IMR-90 (cell line): ENCODE results near the gene LGALS4. TPM values are rescaled to one million over a fixed set of nuclear protein-coding genes. Genes with fewer than 3 reads are reported as not detected.

Source experiments
- ATAC-seq: fragments of 200-7000 bp; cut with Tn5 transposase; 2 replicates; pipeline ENCODE4 v1.9.1; 2020; ENCODE audit warnings: low read depth, mild to moderate bottlenecking, moderate library complexity
- BruUV-seq: library from RNA; stranded (reverse); fragments of 400-500 nt; replicated peaks from 2 replicates; lab custom pipeline; 2021; lab: Mats Ljungman, UMichigan
- CTCF ChIA-PET: fragments of 300-600 bp; formaldehyde crosslinking; extraction: SDS; loops from one replicate; lab custom pipeline; 2021; ENCODE audit warnings: antibody characterized with exemption; lab: Yijun Ruan, JAX
- POLR2A ChIA-PET: fragments of 300-600 bp; sonication (Branson Sonifier 250); formaldehyde crosslinking; loops from one replicate; lab custom pipeline; 2022; ENCODE audit warnings: antibody characterized with exemption; ENCODE audit not compliant: unreplicated experiment; lab: Charles Lee
- DNase-seq: peaks from one replicate; pipeline ENCODE4 v3.0.0; 2013
- H2AFZ ChIP-seq: replicated peaks from 2 replicates; pipeline ENCODE3; 2013; ENCODE audit warnings: low read length, mild to moderate bottlenecking; ENCODE audit not compliant: poor library complexity
- H2AK5ac ChIP-seq: 2 replicates; pipeline ENCODE4 v1.6.1; 2013; ENCODE audit warnings: low read depth, low read length, inconsistent platforms
- H2AK9ac ChIP-seq: replicated peaks from 2 replicates; pipeline ENCODE3; 2013; ENCODE audit warnings: mild to moderate bottlenecking, low read depth, low read length, moderate library complexity; ENCODE audit not compliant: poor library complexity
- H2BK120ac ChIP-seq: 2 replicates; pipeline ENCODE4 v1.6.1; 2013; ENCODE audit warnings: low read depth, low read length, inconsistent platforms
- H2BK15ac ChIP-seq: 3 replicates; pipeline ENCODE4 v1.6.1; 2013; ENCODE audit warnings: low read depth, low read length, inconsistent platforms
- H2BK20ac ChIP-seq: 2 replicates; pipeline ENCODE4 v1.6.1; 2013; ENCODE audit warnings: low read depth, mild to moderate bottlenecking, inconsistent platforms, low read length, moderate library complexity
- H2BK5ac ChIP-seq: 2 replicates; pipeline ENCODE4 v1.6.1; 2013; ENCODE audit warnings: mild to moderate bottlenecking, low read depth, low read length, inconsistent platforms; ENCODE audit not compliant: poor library complexity, severe bottlenecking
- H3K14ac ChIP-seq: replicated peaks from 2 replicates; pipeline ENCODE4 v1.6.1; 2013; ENCODE audit warnings: low read depth, low read length, inconsistent platforms
- H3K18ac ChIP-seq: 2 replicates; pipeline ENCODE4 v1.6.1; 2013; ENCODE audit warnings: low read depth, low read length, control low read depth
- H3K23ac ChIP-seq: 2 replicates; pipeline ENCODE4 v1.6.1; 2013; ENCODE audit warnings: low read depth, low read length, inconsistent platforms
- H3K27ac ChIP-seq: 2 replicates; pipeline ENCODE4 v1.5.1; 2013; ENCODE audit warnings: mild to moderate bottlenecking, control low read depth, low read length; ENCODE audit not compliant: insufficient read depth
- H3K27me3 ChIP-seq: 2 replicates; pipeline ENCODE4 v1.6.1; 2013; ENCODE audit warnings: low read length; ENCODE audit not compliant: control insufficient read depth, insufficient read depth
- H3K36me3 ChIP-seq: 2 replicates; pipeline ENCODE4 v1.6.1; 2013; ENCODE audit warnings: low read length, mixed read lengths; ENCODE audit not compliant: control insufficient read depth, insufficient read depth
- H3K4ac ChIP-seq: 2 replicates; pipeline ENCODE4 v1.6.1; 2013; ENCODE audit warnings: low read depth, low read length, inconsistent platforms
- H3K4me1 ChIP-seq: 2 replicates; pipeline ENCODE4 v1.6.1; 2013; ENCODE audit warnings: low read length, mixed read lengths; ENCODE audit not compliant: control insufficient read depth, insufficient read depth
- H3K4me2 ChIP-seq: 2 replicates; pipeline ENCODE4 v1.6.1; 2013; ENCODE audit warnings: low read depth, mild to moderate bottlenecking, control low read depth, low read length, moderate library complexity
- H3K4me3 ChIP-seq: 2 replicates; pipeline ENCODE4 v1.5.1; 2013; ENCODE audit warnings: low read depth, mild to moderate bottlenecking, control low read depth, low read length, moderate library complexity; ENCODE audit not compliant: insufficient read depth
- H3K56ac ChIP-seq: 2 replicates; pipeline ENCODE4 v1.6.1; 2013; ENCODE audit warnings: low read length, inconsistent platforms; ENCODE audit not compliant: insufficient read depth; ENCODE audit errors: extremely low read depth
- H3K79me1 ChIP-seq, 2 experiments: 2 replicates each; pipeline ENCODE4 v1.6.1; 2013; ENCODE audit warnings: low read length in 2 of 2, inconsistent platforms in 1 of 2, low read depth in 1 of 2
- H3K9ac ChIP-seq: 2 replicates; pipeline ENCODE4 v1.6.1; 2013; ENCODE audit warnings: low read depth, low read length, control low read depth
- H3K9me1 ChIP-seq: 2 replicates; pipeline ENCODE4 v1.6.1; 2013; ENCODE audit warnings: low read length, inconsistent platforms; ENCODE audit not compliant: insufficient read depth
- H3K9me3 ChIP-seq: 2 replicates; pipeline ENCODE4 v1.6.1; 2013; ENCODE audit warnings: low read length; ENCODE audit not compliant: control insufficient read depth, insufficient read depth
- H4K20me1 ChIP-seq: 2 replicates; pipeline ENCODE4 v1.6.1; 2013; ENCODE audit warnings: low read length, inconsistent platforms; ENCODE audit not compliant: insufficient read depth
- H4K5ac ChIP-seq: 2 replicates; pipeline ENCODE4 v1.6.1; 2013; ENCODE audit warnings: mild to moderate bottlenecking, low read depth, low read length, control low read depth
- H4K8ac ChIP-seq, 2 experiments: 2 replicates each; pipeline ENCODE4 v1.6.1; 2013; ENCODE audit warnings: low read depth in 2 of 2, low read length in 2 of 2, control low read depth in 1 of 2, inconsistent platforms in 1 of 2
- H4K91ac ChIP-seq: 2 replicates; pipeline ENCODE4 v1.6.1; 2013; ENCODE audit warnings: low read depth, low read length, inconsistent platforms; ENCODE audit not compliant: insufficient read depth
- BHLHE40 ChIP-seq: fragments of 150-350 bp; IDR thresholded peaks from 2 replicates; pipeline ENCODE4 v1.6.1; 2016; ENCODE audit warnings: mild to moderate bottlenecking, low read depth, low read length
- CEBPB ChIP-seq: IDR thresholded peaks from 2 replicates; pipeline ENCODE4 v1.6.1; 2012; ENCODE audit warnings: low read depth, low read length, improper control_type of control experiment
- CHD1 ChIP-seq: IDR thresholded peaks from 2 replicates; pipeline ENCODE4 v1.6.1; 2012; ENCODE audit warnings: low read depth, low read length, improper control_type of control experiment
- ELK1 ChIP-seq: fragments of 150-350 bp; IDR thresholded peaks from 2 replicates; pipeline ENCODE4 v1.6.1; 2016; ENCODE audit warnings: low read depth, mild to moderate bottlenecking, low read length, moderate library complexity, borderline replicate concordance
- MAFK ChIP-seq: IDR thresholded peaks from 2 replicates; pipeline ENCODE4 v1.6.1; 2012; ENCODE audit warnings: low read depth, low read length, improper control_type of control experiment
- MXI1 ChIP-seq: IDR thresholded peaks from 2 replicates; pipeline ENCODE4 v1.6.1; 2012; ENCODE audit warnings: low read depth, mild to moderate bottlenecking, low read length, moderate library complexity, borderline replicate concordance
- NFE2L2 ChIP-seq: fragments of 150-350 bp; IDR thresholded peaks from 2 replicates; pipeline ENCODE4 v1.6.1; 2016; ENCODE audit warnings: low read depth, mild to moderate bottlenecking, low read length
- RAD21 ChIP-seq: IDR thresholded peaks from 2 replicates; pipeline ENCODE4 v1.6.1; 2012; ENCODE audit warnings: low read length, improper control_type of control experiment
- SMC3 ChIP-seq: fragments of 150-350 bp; IDR thresholded peaks from 2 replicates; pipeline ENCODE4 v1.6.1; 2016; ENCODE audit warnings: low read depth, mild to moderate bottlenecking, antibody characterized with exemption, low read length, moderate library complexity
- WGBS, 2 experiments: methylation state at CpG; one replicate each; pipeline versions ENCODE4 v1.1.5 to v1.1.7; 2013; ENCODE audit warnings: missing lambda C conversion rate in 2 of 2; ENCODE audit not compliant: insufficient read length in 1 of 2; ENCODE audit errors: extremely low coverage in 2 of 2; 5-methylcytosine and 5-hydroxymethylcytosine counted together
- dilution Hi-C: fragments of 300-500 bp; cut with HindIII; formaldehyde crosslinking; loops from one replicate; pipeline ENCODE4 v1.14.3; 2018; ENCODE audit warnings: low sequenced_read_pairs; ENCODE audit not compliant: unreplicated experiment
- in situ Hi-C: fragments of 300-500 bp; cut with MboI; formaldehyde crosslinking; loops from 3 replicates; pipeline ENCODE4 v1.14.3; 2019; ENCODE audit warnings: low sequenced_read_pairs, inconsistent platforms, mixed read lengths
- intact Hi-C: fragments of 100-400 bp; cut with micrococcal nuclease; formaldehyde crosslinking; loops from 2 replicates; pipeline ENCODE4 v1.10.0; 2022
- polyA plus RNA-seq, 3 experiments: library from polyadenylated mRNA; depleted of rRNA; stranded (reverse); fragments of >200 nt; gene quantifications; 2 replicates each; pipeline ENCODE4 v1.2.3, GENCODE V29; 2012; ENCODE audit warnings: low replicate concordance in 1 of 3
- total RNA-seq: library from RNA; depleted of rRNA; stranded (reverse); fragments of >200 nt; gene quantifications from 2 replicates; pipeline ENCODE4 v1.2.3, GENCODE V29; 2012
- TF ChIP-seq, protein P1 (sequence below): conservative IDR thresholded peaks from 2 replicates; pipeline ENCODE4 v1.5.1; 2012; ENCODE audit warnings: mild to moderate bottlenecking, low read depth, low read length, improper control_type of control experiment

LGALS4 gene
- total and polyA plus RNA-seq, 2 of the 4 experiments (the other 2 are of a cell fraction): 0.29 TPM; not detected in 1

GRCh38 chr19:38848299-38849146 is 35.8 kb upstream of the LGALS4 start (continued):
- TF ChIP-seq MXI1 (no peak), CEBPB (no peak), SMC3 (no peak)

DNA sequence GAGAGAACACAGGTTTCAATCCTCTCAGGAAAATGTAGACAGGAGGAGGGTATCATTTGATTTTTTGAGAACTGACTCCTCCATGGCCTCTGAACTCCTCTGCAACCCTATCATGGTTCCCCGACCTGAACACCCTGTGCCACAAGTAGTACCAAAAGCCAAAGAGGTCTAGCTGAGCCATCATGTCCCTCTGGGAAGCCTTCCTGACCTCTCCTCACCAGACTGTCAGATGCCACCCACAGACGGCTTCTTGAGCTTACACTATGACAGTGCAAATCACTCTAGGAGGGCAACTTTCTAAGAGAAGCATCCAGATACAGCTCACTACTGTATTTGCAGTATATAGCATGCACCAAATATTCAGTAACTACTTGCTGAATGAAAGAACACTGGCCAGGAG is 33.4 kb upstream of the LGALS4 start:
- Histone ChIP-seq H3K9me3 (no peaks in the 10 kb centered on the region), H3K4me1 (peaks cover 8% of the 10 kb centered on the region), H4K8ac (no peak overlapping the region), H3K27ac (no peak overlapping the region), H4K5ac (no peak overlapping the region), H3K4ac (no peak overlapping the region), H2AFZ (no peak overlapping the region), H2BK5ac (no peak overlapping the region), H2BK15ac (no peak overlapping the region), H2AK5ac (no peak overlapping the region), H2BK20ac (no peak overlapping the region), H3K79me1 (peaks cover 37 to 78% of the 10 kb centered on the region in 2 experiments), H3K56ac (no peak overlapping the region), H3K9ac (no peak overlapping the region), H3K9me1 (peaks cover 15% of the 10 kb centered on the region), H3K23ac (peak overlapping the region; percentile 13; the same call in 1 of the 2 replicates), H3K4me2 (no peak overlapping the region), H2AK9ac (no peak overlapping the region), H3K4me3 (no peak overlapping the region), H3K36me3 (peaks cover 59% of the 10 kb centered on the region), H3K27me3 (no peaks in the 10 kb centered on the region), H2BK120ac (no peak overlapping the region), H3K14ac (no peak overlapping the region), H4K20me1 (peaks cover 80% of the 10 kb centered on the region), H3K18ac (no peak overlapping the region), H4K91ac (no peak overlapping the region)
- 83% methylated on average over 1 of the region's 2 CpGs; no CpG with 5 or more reads in 1 of the 2 experiments for WGBS, 2 experiments
- intact Hi-C loops (no loop called here), in situ Hi-C loops (no loop called here), dilution Hi-C loops (no loop called here)
- no TSS peak for BruUV-seq
- DNase-seq (no peak), ATAC-seq (no peak)
- ChIA-PET POLR2A (no interaction called here), CTCF (no interaction called here)
- TF ChIP-seq CEBPB: no peak
- TF ChIP-seq NFE2L2: no peak
- TF ChIP-seq ELK1: no peak
- TF ChIP-seq MAFK: no peak
- TF ChIP-seq CHD1: no peak
- no peak for TF ChIP-seq BHLHE40
- TF ChIP-seq MXI1: no peak
- no peak for TF ChIP-seq RAD21
- TF ChIP-seq, protein P1, sequence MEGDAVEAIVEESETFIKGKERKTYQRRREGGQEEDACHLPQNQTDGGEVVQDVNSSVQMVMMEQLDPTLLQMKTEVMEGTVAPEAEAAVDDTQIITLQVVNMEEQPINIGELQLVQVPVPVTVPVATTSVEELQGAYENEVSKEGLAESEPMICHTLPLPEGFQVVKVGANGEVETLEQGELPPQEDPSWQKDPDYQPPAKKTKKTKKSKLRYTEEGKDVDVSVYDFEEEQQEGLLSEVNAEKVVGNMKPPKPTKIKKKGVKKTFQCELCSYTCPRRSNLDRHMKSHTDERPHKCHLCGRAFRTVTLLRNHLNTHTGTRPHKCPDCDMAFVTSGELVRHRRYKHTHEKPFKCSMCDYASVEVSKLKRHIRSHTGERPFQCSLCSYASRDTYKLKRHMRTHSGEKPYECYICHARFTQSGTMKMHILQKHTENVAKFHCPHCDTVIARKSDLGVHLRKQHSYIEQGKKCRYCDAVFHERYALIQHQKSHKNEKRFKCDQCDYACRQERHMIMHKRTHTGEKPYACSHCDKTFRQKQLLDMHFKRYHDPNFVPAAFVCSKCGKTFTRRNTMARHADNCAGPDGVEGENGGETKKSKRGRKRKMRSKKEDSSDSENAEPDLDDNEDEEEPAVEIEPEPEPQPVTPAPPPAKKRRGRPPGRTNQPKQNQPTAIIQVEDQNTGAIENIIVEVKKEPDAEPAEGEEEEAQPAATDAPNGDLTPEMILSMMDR: no peak
